ENCODE results near the gene PCBD1. TPM values are rescaled to one million over a fixed set of nuclear protein-coding genes. Genes with fewer than 3 reads are reported as not detected.
A peak's percentile ranks its signal among the peaks of the same experiment; 100 is the strongest.

Gene PCBD1
- 23.8 TPM for total RNA-seq (2013)
- polyA plus RNA-seq = 10 to 100 TPM; 18.0 to 28.3 (median 21.3) TPM
- 10.3 and 12.0 TPM in 2 replicates for polyA minus RNA-seq
- 0.59 to 6.5 (median 3.5) reads per million in 11 experiments for total RNA-seq

DNA sequence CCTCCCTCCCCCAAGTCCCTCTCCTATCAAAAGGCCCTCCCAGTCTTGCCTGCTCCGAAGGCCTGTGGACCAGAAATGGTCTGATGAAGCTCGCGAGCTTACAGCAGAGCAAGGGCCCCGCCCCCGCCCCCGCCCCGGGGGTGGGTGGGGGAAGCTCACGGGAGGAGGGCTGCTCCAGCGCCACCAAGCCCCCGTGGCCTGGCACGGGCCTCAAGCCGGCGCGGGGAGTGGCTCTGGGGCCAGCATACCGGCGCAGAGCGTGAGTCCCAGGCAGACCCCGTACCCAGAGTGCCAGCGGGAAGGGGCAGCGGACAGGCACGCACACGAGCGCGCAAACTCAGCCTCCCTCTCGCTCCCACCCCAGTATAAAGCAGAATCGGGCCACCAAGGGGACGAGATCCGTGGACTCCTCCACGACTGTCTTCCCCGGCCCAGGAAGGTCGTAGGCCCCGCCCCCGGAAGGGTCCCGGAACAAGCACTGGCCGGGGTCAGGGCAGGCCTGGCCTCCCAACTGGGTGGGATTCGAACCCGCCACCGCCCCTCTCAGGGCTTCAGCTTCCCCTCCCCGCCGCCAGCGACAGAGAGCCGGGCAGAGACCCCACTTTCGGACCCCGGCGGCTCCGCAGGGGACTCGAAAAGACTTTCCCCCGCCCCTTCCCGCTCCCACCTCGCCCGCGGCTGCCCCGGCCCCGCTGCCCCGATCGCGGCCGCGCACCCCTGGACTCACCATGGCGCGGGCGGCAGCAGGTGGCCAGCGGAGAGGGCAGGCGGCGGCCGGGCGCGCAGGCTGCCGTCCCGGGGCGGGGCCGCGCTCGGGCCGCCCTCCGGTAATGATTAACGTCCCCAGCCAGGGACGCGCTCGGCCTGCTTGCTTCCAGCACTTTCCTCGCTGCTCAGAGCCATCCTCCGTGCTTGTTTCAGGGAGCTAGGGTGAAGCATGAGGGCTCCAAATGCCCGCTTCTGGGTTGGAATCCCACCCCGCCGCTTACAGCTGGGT is at the start of gene PCBD1:
TSS of gene PCBD1 (minus strand) at position 762 of the 997 bp plus-strand sequence. CDS start at position 730, 32 bp downstream.
- peak within 1 kb of the TSS; percentile 94 for H3K4me2 ChIP-seq (replicated peaks; ENCODE audit: extremely low read depth, low read length, poor library complexity, severe bottlenecking)
- peaks cover 2 to 4% (median 3%) of the 10 kb centered on the region in 3 donors for H3K27me3 Mint-ChIP-seq (ENCODE audit: low read depth in 3 of 3)
- no peaks in the 10 kb centered on the region for H3K79me2 ChIP-seq (ENCODE audit: insufficient read depth, low read length)
- H3K9me3 Mint-ChIP-seq = no peaks in the 10 kb centered on the region
- H3K4me1 ChIP-seq (ENCODE audit: control insufficient read depth in 1 of 2, insufficient read depth in 2 of 2, low read length in 2 of 2) = peaks cover 15 to 16% of the 10 kb centered on the region in 2 donors
- peak within 1 kb of the TSS; percentile 71 to 85 (median 82) for H3K4me3 ChIP-seq (replicated peaks in 1 of 3; ENCODE audit: low read depth in 2 of 3, low read length in 3 of 3)
- intact Hi-C loops (cut with micrococcal nuclease) = no loop called here
- peak within 1 kb of the TSS; percentile 81 for H3K9ac ChIP-seq (ENCODE audit: insufficient read depth, low read length, poor library complexity, severe bottlenecking)
- H3K27ac ChIP-seq (ENCODE audit: low read depth in 1 of 2, low read length in 2 of 2) = peak within 1 kb of the TSS; percentile 35 to 47
- peak within 1 kb of the TSS; percentile 95 for H2AFZ ChIP-seq (ENCODE audit: insufficient read depth, low read depth, low read length, poor library complexity, severe bottlenecking)
- DNase-seq = peak; percentile 19 to 38 (median 37)
- H3K27ac Mint-ChIP-seq = peak within 1 kb of the TSS in 4 of 7 donors; percentile 32 to 48 (median 36)
- WGBS (ENCODE audit: insufficient coverage) = under 1% methylated on average over 74 of the region's 85 CpGs
- peaks cover 13 to 18% of the 10 kb centered on the region in 2 donors for H3K36me3 Mint-ChIP-seq
- H3K27me3 ChIP-seq (ENCODE audit: control insufficient read depth in 2 of 2, insufficient read depth in 2 of 2, low read length in 2 of 2) = no peaks in the 10 kb centered on the region
- H3K4me1 Mint-ChIP-seq = peaks cover 26% of the 10 kb centered on the region
- peaks cover 6% of the 10 kb centered on the region for H4K20me1 ChIP-seq (ENCODE audit: insufficient read depth, low read length)
- H3K36me3 ChIP-seq (replicated peaks in 1 of 2; ENCODE audit: control insufficient read depth in 1 of 2, insufficient read depth in 2 of 2, low read length in 2 of 2) = peaks cover 7 to 24% of the 10 kb centered on the region in 2 donors
- H3K4me3 Mint-ChIP-seq = peak within 1 kb of the TSS; percentile 78 to 86
- TF ChIP-seq, protein P1, sequence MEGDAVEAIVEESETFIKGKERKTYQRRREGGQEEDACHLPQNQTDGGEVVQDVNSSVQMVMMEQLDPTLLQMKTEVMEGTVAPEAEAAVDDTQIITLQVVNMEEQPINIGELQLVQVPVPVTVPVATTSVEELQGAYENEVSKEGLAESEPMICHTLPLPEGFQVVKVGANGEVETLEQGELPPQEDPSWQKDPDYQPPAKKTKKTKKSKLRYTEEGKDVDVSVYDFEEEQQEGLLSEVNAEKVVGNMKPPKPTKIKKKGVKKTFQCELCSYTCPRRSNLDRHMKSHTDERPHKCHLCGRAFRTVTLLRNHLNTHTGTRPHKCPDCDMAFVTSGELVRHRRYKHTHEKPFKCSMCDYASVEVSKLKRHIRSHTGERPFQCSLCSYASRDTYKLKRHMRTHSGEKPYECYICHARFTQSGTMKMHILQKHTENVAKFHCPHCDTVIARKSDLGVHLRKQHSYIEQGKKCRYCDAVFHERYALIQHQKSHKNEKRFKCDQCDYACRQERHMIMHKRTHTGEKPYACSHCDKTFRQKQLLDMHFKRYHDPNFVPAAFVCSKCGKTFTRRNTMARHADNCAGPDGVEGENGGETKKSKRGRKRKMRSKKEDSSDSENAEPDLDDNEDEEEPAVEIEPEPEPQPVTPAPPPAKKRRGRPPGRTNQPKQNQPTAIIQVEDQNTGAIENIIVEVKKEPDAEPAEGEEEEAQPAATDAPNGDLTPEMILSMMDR (IDR thresholded peaks at IDR 0.05) = no peak
- no peaks in the 10 kb centered on the region for H3K9me3 ChIP-seq (replicated peaks in 1 of 2; ENCODE audit: control insufficient read depth in 1 of 2, insufficient read depth in 1 of 2, low read length in 2 of 2)

DNA sequence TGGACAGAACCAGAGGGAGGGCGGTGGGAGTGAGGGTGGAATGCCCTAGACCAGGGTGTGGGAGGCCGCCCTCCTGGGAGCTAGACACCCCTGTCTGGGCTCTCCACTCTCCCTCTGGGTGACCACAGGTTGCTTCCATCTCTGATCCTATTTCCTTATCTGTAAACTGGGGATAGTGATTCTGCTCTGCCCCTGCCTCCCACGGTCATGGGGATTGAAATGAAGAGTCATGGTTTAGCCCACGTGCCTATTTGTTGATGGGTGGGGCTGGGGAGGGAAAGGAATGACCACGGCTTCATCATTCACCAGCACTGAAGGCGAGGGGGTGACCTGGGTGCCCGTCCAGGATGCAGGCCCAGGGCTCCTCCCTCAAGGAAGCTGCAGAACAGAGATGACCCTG is 49.3 kb upstream of the PCBD1 start:
- Histone ChIP-seq H3K27ac (ENCODE audit: low read depth in 1 of 2, low read length in 2 of 2) (no peak overlapping the region), H3K79me2 (ENCODE audit: insufficient read depth, low read length) (no peaks in the 10 kb centered on the region), H4K20me1 (ENCODE audit: insufficient read depth, low read length) (no peaks in the 10 kb centered on the region), H2AFZ (ENCODE audit: insufficient read depth, low read depth, low read length, poor library complexity, severe bottlenecking) (no peak overlapping the region), H3K27me3 (ENCODE audit: control insufficient read depth in 2 of 2, insufficient read depth in 2 of 2, low read length in 2 of 2) (no peaks in the 10 kb centered on the region), H3K4me1 (ENCODE audit: control insufficient read depth in 1 of 2, insufficient read depth in 2 of 2, low read length in 2 of 2) (no peaks in the 10 kb centered on the region), H3K36me3 (replicated peaks in 1 of 2; ENCODE audit: control insufficient read depth in 1 of 2, insufficient read depth in 2 of 2, low read length in 2 of 2) (no peaks in the 10 kb centered on the region), H3K9ac (ENCODE audit: insufficient read depth, low read length, poor library complexity, severe bottlenecking) (no peak overlapping the region), H3K9me3 (replicated peaks in 1 of 2; ENCODE audit: control insufficient read depth in 1 of 2, insufficient read depth in 1 of 2, low read length in 2 of 2) (no peaks in the 10 kb centered on the region), H3K4me3 (replicated peaks in 1 of 3; ENCODE audit: low read depth in 2 of 3, low read length in 3 of 3) (no peak overlapping the region), H3K4me2 (replicated peaks; ENCODE audit: extremely low read depth, low read length, poor library complexity, severe bottlenecking) (no peak overlapping the region)
- H3K4me3 Mint-ChIP-seq = no peak overlapping the region
- peaks cover 0 to 2% (median 0%) of the 10 kb centered on the region in 7 donors for H3K9me3 Mint-ChIP-seq
- intact Hi-C loops (cut with micrococcal nuclease) = no loop called here
- H3K27me3 Mint-ChIP-seq (ENCODE audit: low read depth in 3 of 3) = peaks cover 4 to 7% (median 5%) of the 10 kb centered on the region in 3 donors
- no peaks in the 10 kb centered on the region for H3K36me3 Mint-ChIP-seq
- no peaks in the 10 kb centered on the region for H3K4me1 Mint-ChIP-seq
- TF ChIP-seq, protein P1 (IDR thresholded peaks at IDR 0.05) = no peak
- DNase-seq = no peak
- 85% methylated on average over 5 of the region's 7 CpGs for WGBS (ENCODE audit: insufficient coverage)
- H3K27ac Mint-ChIP-seq = no peak overlapping the region
